T1000 (cell line): ENCODE results near the gene RGS18.
"Not testable (repeated sequence)": the region's sequence is repeated elsewhere in the genome, so short reads cannot be mapped to it uniquely, and the experiment has no call there.

Experiments used
- DNase-seq: peaks from one replicate; lab custom pipeline; 2025; ENCODE audit warnings: mixed read lengths; lab: John Stamatoyannopoulos, UW

RGS18 gene

GRCh38 chr1:192167011-192167410, 8.7 kb downstream of the RGS18 start:
- DNase-seq, result no peak

- no peak for DNase-seq
Observed at GRCh38 chr1:192167911-192168700, 9.8 kb downstream of the RGS18 start.

GRCh38 chr1:192168964-192169363, 10.7 kb downstream of the RGS18 start:
- no peak for DNase-seq

GRCh38 chr1:192170196-192170984, 12.1 kb downstream of the RGS18 start:
- DNase-seq, result no peak

- DNase-seq, result no peak
Observed at GRCh38 chr1:192171123-192171522, 12.9 kb downstream of the RGS18 start.

- DNase-seq, result no peak
Observed at GRCh38 chr1:192175971-192176370, 17.7 kb downstream of the RGS18 start.

GRCh38 chr1:192183788-192184187, 25.5 kb downstream of the RGS18 start:
- no peak for DNase-seq

GRCh38 chr1:192186197-192186596, 27.9 kb downstream of the RGS18 start:
- no peak for DNase-seq

GRCh38 chr1:192190066-192190465, 31.8 kb downstream of the RGS18 start:
- no peak for DNase-seq

- DNase-seq, result no peak
Observed at GRCh38 chr1:192201303-192201702, 43.0 kb downstream of the RGS18 start.

GRCh38 chr1:192224396-192224795, 66.1 kb downstream of the RGS18 start:
- DNase-seq, result no peak

GRCh38 chr1:192224846-192225245, 66.6 kb downstream of the RGS18 start:
- no peak for DNase-seq

- no peak for DNase-seq
Observed at GRCh38 chr1:192225266-192225665, 67.0 kb downstream of the RGS18 start.

- DNase-seq, result no peak
Observed at GRCh38 chr1:192225703-192226102, 67.4 kb downstream of the RGS18 start.

GRCh38 chr1:192227330-192227729, 69.1 kb downstream of the RGS18 start:
- DNase-seq, result no peak

- DNase-seq, result not testable (repeated sequence)
Observed at GRCh38 chr1:192227980-192228379, 69.7 kb downstream of the RGS18 start.

- no peak for DNase-seq
Observed at GRCh38 chr1:192232817-192233417, 74.7 kb downstream of the RGS18 start.

- DNase-seq, result no peak
Observed at GRCh38 chr1:192235127-192235526, 76.9 kb downstream of the RGS18 start.
